Measurements from ENCODE around the gene NQO2.
"Not testable (repeated sequence)": the region's sequence is repeated elsewhere in the genome, so short reads cannot be mapped to it uniquely, and the experiment has no call there.

NQO2 gene

GRCh38 chr6:2990248-2990931 is 9.3 kb upstream of the NQO2 start:
- no peak for DNase-seq

GRCh38 chr6:2990932-2991506 is 8.7 kb upstream of the NQO2 start:
- no peak for DNase-seq

DNA sequence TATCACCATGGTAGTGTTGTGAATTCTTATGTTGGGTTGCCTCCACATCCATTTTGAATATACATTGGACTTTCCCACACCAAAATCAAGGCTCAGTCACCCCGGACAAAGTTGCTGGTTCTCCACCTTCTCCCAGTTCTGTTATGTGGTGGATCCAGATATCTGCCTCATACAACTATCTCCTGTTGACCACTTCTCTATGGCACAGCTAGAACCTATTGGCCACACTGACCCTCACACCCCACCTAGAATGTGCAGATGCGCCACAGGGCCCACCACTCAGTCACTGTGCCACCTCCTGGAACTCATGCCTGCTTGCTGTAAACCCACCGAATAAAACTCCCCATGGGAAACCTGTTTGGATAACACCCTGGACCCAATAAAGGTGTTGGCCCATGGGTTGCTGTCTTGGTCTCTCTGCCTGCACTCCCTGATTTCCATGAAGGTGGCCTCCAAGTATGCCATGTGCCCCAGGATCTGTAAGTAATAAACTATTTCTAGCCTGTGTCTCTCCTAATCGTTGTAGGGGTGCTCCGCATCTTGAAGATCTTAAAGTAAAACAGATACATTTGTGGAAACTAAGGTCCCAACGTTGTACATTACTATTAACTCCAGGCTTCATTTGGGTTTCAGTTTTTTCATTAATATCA is 7.2 kb upstream of the NQO2 start:
- DNase-seq, result no peak

DNA sequence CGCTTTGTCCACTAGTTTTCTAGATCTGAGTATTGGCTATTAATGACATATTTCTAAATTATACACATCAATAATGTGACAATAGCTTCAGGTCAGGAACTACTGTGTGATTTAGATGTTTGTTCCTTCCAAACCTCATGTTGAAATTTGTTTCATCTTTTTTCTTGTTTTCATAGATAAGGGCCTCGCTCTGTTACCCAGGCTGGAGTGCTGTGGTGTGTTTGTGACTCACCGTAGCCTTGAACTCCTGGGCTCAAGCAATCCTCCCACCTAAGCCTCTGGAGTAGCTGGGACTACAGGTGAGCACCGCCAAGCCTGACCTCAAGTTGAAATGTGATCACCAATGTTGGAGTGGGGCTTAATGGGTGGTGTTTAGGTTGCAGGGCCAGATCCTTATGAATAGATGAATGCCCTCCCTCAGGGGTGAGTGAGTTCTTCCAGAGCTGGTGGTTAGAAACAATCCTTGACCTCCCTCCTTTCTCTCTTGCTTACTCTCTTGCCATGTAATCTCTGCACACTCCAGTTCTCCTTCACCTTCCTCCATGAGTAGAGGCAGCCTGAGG is 5.9 kb upstream of the NQO2 start:
- no peak for DNase-seq

- DNase-seq, result not testable (repeated sequence)
These were observed 1.3 kb upstream of the NQO2 start for GRCh38 chr6:2998249-2998997.

DNA sequence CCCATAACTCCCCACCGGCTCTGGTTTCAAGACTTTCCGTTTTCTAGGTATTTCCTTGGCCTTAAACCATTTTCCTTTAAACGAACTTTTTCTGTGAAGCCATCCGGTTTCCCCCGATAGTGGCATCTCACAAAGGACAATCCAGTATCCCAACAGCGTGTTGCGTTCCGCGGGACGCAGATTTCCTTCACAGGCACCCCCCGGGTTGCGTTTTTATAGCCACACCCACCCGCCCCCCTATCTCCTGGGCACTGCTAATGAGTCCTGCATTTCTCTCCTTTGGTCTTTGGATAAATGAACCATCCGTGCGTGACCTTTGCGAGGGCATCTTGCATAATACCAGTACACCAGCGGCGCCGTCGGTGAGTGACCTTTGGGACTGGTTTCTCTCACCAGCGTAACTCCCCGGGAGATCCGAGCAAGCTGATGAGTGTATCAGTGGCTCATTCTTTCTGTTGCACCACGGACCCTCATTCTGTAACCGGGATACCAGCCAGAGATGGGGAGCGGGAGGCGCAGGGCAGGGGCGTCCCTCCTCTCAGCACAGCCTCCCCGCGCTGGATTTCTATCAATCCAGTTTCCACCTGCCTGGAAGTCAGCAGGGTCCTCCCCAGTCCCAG is 586 bp upstream of the NQO2 start:
- no peak for DNase-seq

- no peak for DNase-seq
These were observed 1.6 kb downstream of the NQO2 start for GRCh38 chr6:3001146-3001772.

DNA sequence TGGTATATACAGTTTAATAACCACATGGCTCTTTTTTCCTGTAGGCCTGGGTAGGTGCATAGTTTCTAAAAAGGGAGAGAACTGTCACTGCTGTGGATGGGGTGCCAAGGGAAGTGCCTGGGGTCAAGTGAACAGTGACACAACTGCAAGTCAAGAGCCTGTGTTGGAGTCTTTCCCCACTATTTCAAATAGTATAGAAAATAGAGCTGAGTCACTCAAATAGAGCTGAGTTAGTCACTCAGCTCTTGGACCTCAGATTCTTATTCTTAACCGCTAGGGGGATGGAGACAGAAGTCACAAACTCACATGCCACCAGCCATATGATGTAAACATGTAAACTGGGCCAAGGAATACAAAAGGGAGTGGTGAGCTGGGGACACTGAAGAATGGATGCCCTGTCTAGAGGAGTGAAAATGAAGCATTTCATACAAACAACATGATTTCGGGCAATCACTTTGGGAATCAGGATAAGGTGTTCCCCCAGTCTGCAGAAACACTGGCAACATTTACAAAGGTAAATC is 2.1 kb downstream of the NQO2 start:
- no peak for DNase-seq

GRCh38 chr6:3003226-3003625 is 3.5 kb downstream of the NQO2 start:
- not testable (repeated sequence) for DNase-seq

- DNase-seq, result no peak
These were observed 5.4 kb downstream of the NQO2 start for GRCh38 chr6:3005077-3005476.

- DNase-seq, result no peak
These were observed 6.2 kb downstream of the NQO2 start for GRCh38 chr6:3005874-3006273.

GRCh38 chr6:3006476-3006875 is 6.8 kb downstream of the NQO2 start:
- no peak for DNase-seq

DNA sequence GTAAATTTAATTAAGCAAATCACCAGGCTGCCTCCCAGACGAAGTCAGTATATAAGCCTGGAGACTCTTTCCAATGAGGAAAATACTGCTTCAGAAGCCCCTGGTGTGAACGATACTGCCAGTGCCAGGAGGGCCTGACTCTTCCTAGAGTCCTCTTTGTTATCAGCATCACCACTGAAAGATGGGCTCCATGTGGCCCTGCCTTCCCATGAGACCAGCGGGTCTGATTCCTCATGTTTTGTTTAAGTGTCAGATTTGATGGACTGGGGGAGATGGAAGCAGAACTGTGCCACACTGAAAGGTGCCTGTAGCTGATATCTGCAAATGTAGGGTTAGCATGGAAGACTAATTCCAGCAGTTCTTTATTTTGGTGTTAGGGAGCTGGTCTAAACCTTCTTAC is 7.9 kb downstream of the NQO2 start:
- DNase-seq, result no peak

GRCh38 chr6:3008712-3009265 is 9.1 kb downstream of the NQO2 start:
- not testable (repeated sequence) for DNase-seq

GRCh38 chr6:3009930-3010329 is 10.2 kb downstream of the NQO2 start:
- DNase-seq, result no peak

DNA sequence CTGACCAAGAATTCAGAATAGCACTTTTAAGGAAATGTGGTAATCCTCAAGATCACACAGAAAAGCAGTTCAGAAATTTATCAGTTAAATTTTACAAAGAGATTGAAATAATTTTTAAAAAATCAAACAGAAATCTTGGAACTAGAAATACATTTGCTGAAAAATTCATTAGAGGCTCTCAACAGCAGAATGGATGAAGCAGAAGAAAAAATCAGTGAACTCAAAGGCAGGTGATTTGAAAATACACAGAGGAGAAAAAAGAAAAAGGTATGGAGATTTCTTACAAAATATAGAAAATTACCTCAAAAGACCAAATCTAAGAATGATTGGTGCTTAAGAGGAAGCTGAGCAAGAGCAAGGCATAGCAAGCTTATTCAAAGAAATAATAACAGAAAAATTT is 11.5 kb downstream of the NQO2 start:
- DNase-seq, result no peak

GRCh38 chr6:3011592-3011991 is 11.9 kb downstream of the NQO2 start:
- no peak for DNase-seq

GRCh38 chr6:3013486-3013885 is 13.8 kb downstream of the NQO2 start:
- no peak for DNase-seq

DNA sequence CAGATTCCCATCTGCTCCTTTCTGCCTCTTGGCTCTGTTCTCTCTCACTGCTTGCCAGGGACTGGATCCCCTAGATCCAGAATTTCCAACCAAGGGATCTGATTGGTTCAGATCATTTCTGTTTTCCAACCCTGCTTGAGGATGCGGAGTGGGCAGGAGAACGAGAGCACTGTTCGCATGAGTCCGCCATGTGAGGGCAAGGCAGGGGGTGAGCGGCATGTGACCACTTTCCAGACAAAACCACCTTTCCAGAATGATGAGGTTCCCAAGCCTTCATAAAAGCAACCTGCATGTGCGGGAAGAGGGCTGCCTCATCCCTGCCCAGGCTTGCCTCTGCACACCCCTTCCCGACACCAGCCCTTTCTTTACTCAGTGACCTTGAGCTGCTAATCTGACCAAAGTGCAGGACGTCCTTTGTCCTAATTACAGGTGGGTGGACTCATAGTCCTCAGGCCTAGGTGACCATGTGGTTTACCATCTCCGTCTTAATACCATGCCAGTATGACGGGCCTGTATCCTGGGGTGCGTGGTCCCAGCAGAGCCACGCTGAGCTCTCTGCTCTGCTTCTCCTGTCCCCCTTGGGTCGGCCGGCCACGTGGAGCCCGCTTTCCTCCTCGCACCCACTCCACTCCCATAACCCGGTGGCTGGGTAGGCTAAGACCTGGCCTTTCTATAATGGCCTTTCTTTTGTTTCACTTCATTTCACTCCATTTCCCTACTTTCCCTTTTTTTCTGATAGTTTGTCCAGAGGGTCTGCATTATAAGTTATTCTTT is 14.4 kb downstream of the NQO2 start:
- DNase-seq, result no peak

GRCh38 chr6:3014675-3015066 is 15.0 kb downstream of the NQO2 start:
- DNase-seq, result no peak

- no peak for DNase-seq
These were observed 15.4 kb downstream of the NQO2 start for GRCh38 chr6:3015144-3015543.

All from NCI-H2081 treated with DMSO at 0.1 percent for 48 hours (cell line).